K562 (cell line): ENCODE data around the gene ARHGAP35. TPM values are rescaled to one million over a fixed set of nuclear protein-coding genes. Genes with fewer than 3 reads are reported as not detected.

Experiments
- ARID4B ChIP-seq: sonication (generic); formaldehyde crosslinking; IDR thresholded peaks from 2 replicates; pipeline ENCODE4 v1.8.0; 2022; ENCODE audit warnings: mild to moderate bottlenecking, missing genetic modification reagents
- ATF7 ChIP-seq: fragments of 450-650 bp; IDR thresholded peaks from 2 replicates; pipeline ENCODE4 v1.7.1; 2014; ENCODE audit warnings: mild to moderate bottlenecking, moderate library complexity
- CREM ChIP-seq: IDR thresholded peaks from 2 replicates; pipeline ENCODE4 v1.6.1; 2014; ENCODE audit warnings: antibody characterized with exemption, low read depth
- EWSR1 ChIP-seq: fragments of 450-650 bp; IDR thresholded peaks from 2 replicates; pipeline ENCODE4 v1.6.1; 2018; ENCODE audit warnings: borderline replicate concordance, mild to moderate bottlenecking, low read depth, moderate library complexity; ENCODE audit not compliant: partially characterized antibody
- GABPB1 ChIP-seq: sonication (generic); formaldehyde crosslinking; IDR thresholded peaks from 2 replicates; pipeline ENCODE4 v1.8.0; 2022; ENCODE audit warnings: mild to moderate bottlenecking, missing genetic modification reagents
- NR4A1 ChIP-seq, 2 experiments: fragments of 250-450 bp in 1 of 2; fragments of 450-650 bp in 1 of 2; sonication (Bioruptor Pico) in 1 of 2; IDR thresholded peaks; 2 replicates each; pipeline versions ENCODE4 v1.4.0 to v1.6.1; 2016 to 2020; ENCODE audit warnings: mild to moderate bottlenecking in 2 of 2, missing compliant biosample characterization in 1 of 2, missing genetic modification characterization in 1 of 2, moderate library complexity in 1 of 2
- TBP ChIP-seq: optimal IDR thresholded peaks from 2 replicates; pipeline ENCODE3; 2011; ENCODE audit warnings: low read depth, low read length, improper control_type of control experiment
- ZEB2 ChIP-seq: fragments of 450-650 bp; IDR thresholded peaks from 2 replicates; pipeline ENCODE4 v1.6.1; 2016
- ZNF121 ChIP-seq: sonication (generic); formaldehyde crosslinking; conservative IDR thresholded peaks from 2 replicates; pipeline ENCODE4 v1.8.0; 2022; ENCODE audit warnings: missing genetic modification reagents
- polyA plus RNA-seq, 8 experiments: library from polyadenylated mRNA; depleted of rRNA in 4 of 8; stranded (reverse) in 5 of 8; unstranded in 3 of 8; fragments of >200 nt; fragmentation: Nextera tagmentation in 2 of 8; fragmentation: Illumina TruSeq in 1 of 8; extraction: Ambion mirVana in 2 of 8; extraction: Trizol in 1 of 8; gene quantifications; 2 replicates each; pipeline versions ENCODE4 v1.2.1 to v1.2.3, GENCODE V29; 2011 to 2014; ENCODE audit warnings: inconsistent platforms in 1 of 8, missing spikeins in 1 of 8
- total RNA-seq, 7 experiments: library from RNA; depleted of rRNA in 6 of 7; stranded (reverse); fragments of >200 nt in 6 of 7; fragmentation: Illumina TruSeq in 2 of 7; extraction: Trizol in 2 of 7; gene quantifications; 2 replicates each; pipeline versions ENCODE4 v1.2.1 to v1.2.3, GENCODE V29; 2011 to 2021; ENCODE audit warnings: low replicate concordance in 1 of 7

Gene ARHGAP35
- total and polyA plus RNA-seq, 9 of the 15 experiments (the other 6 are each of a cell fraction or from before 2014, with no cell fraction given), result 0.27 to 26.4 (median 10.2) TPM

- no peak for TF ChIP-seq EWSR1
- TF ChIP-seq TBP, result peak; percentile 23
- TF ChIP-seq CREM, result peak; percentile 86
- TF ChIP-seq ZNF121, result 0 out of 2 replicates have a peak, but pooled peaks have one; percentile 1
- no peak; the same call in 1 of the 2 replicates for TF ChIP-seq ARID4B (CRISPR knock-in tag)
- TF ChIP-seq ATF7, result peak; percentile 36
- TF ChIP-seq NR4A1 (CRISPR knock-in tag; IDR thresholded peaks at IDR 0.05), result no peak
- no peak for TF ChIP-seq NR4A1 (tag; IDR thresholded peaks at IDR 0.05)
- no peak for TF ChIP-seq ZEB2
- TF ChIP-seq GABPB1 (CRISPR knock-in tag), result peak; percentile 52; the same call in 1 of the 2 replicates
These were observed 4.5 kb upstream of the ARHGAP35 start (continued) for GRCh38 chr19:46856062-46857022.
